H9 (cell line): ENCODE data around the gene SFXN5. TPM values are rescaled to one million over a fixed set of nuclear protein-coding genes. Genes with fewer than 3 reads are reported as not detected.

ENCODE experiments used
- DNase-seq: peaks from one replicate; pipeline ENCODE4 v3.0.0-alpha.2; 2017
- H2AFZ ChIP-seq: one replicate; pipeline ENCODE4 v1.6.1; 2013; ENCODE audit warnings: mild to moderate bottlenecking, low read length, control low read depth, moderate library complexity
- H2AK5ac ChIP-seq: 2 replicates; pipeline ENCODE4 v1.6.1; 2013; ENCODE audit warnings: low read length, control low read depth, mixed read lengths; ENCODE audit not compliant: insufficient read length
- H2BK120ac ChIP-seq: one replicate; pipeline ENCODE4 v1.6.1; 2013; ENCODE audit warnings: low read depth, mild to moderate bottlenecking, low read length, control low read depth, inconsistent platforms; ENCODE audit not compliant: poor library complexity, severe bottlenecking
- H2BK12ac ChIP-seq: 2 replicates; pipeline ENCODE4 v1.6.1; 2013; ENCODE audit warnings: low read length, control low read depth, mixed read lengths, low read depth; ENCODE audit not compliant: insufficient read length
- H2BK15ac ChIP-seq: 2 replicates; pipeline ENCODE4 v1.6.1; 2013; ENCODE audit warnings: low read depth, low read length, control low read depth
- H2BK20ac ChIP-seq: one replicate; pipeline ENCODE4 v1.6.1; 2013; ENCODE audit warnings: low read depth, mild to moderate bottlenecking, low read length, control low read depth, inconsistent platforms; ENCODE audit not compliant: poor library complexity, severe bottlenecking
- H2BK5ac ChIP-seq: 2 replicates; pipeline ENCODE4 v1.6.1; 2013; ENCODE audit warnings: low read length, control low read depth, mixed read lengths; ENCODE audit not compliant: insufficient read length
- H3K14ac ChIP-seq: 2 replicates; pipeline ENCODE4 v1.6.1; 2013; ENCODE audit warnings: low read length, control low read depth; ENCODE audit not compliant: insufficient read depth
- H3K18ac ChIP-seq: 2 replicates; pipeline ENCODE4 v1.6.1; 2013; ENCODE audit warnings: low read depth, mild to moderate bottlenecking, mixed read lengths, low read length, control low read depth; ENCODE audit not compliant: insufficient read length
- H3K23ac ChIP-seq: 2 replicates; pipeline ENCODE4 v1.6.1; 2013; ENCODE audit warnings: low read length, control low read depth, mixed read lengths, low read depth; ENCODE audit not compliant: insufficient read length
- H3K23me2 ChIP-seq: 2 replicates; pipeline ENCODE4 v1.6.1; 2013; ENCODE audit warnings: low read depth, mild to moderate bottlenecking, mixed read lengths, low read length, control low read depth; ENCODE audit not compliant: insufficient read length, poor library complexity, severe bottlenecking
- H3K27ac ChIP-seq: 2 replicates; pipeline ENCODE4 v1.5.1; 2013; ENCODE audit warnings: low read length, control low read depth, mixed read lengths, low read depth; ENCODE audit not compliant: insufficient read length
- H3K27me3 ChIP-seq: 2 replicates; pipeline ENCODE4 v1.6.1; 2013; ENCODE audit warnings: low read length, control low read depth, inconsistent platforms; ENCODE audit not compliant: insufficient read depth
- H3K4ac ChIP-seq: 2 replicates; pipeline ENCODE4 v1.6.1; 2013; ENCODE audit warnings: low read depth, mild to moderate bottlenecking, control low read depth, inconsistent platforms, low read length, moderate library complexity
- H3K4me1 ChIP-seq: 2 replicates; pipeline ENCODE4 v1.6.1; 2013; ENCODE audit warnings: low read length, control low read depth, inconsistent platforms; ENCODE audit not compliant: insufficient read depth
- H3K4me2 ChIP-seq: 2 replicates; pipeline ENCODE4 v1.6.1; 2013; ENCODE audit warnings: low read length, control low read depth, mixed read lengths; ENCODE audit not compliant: insufficient read length, insufficient read depth
- H3K56ac ChIP-seq: 2 replicates; pipeline ENCODE4 v1.6.1; 2013; ENCODE audit warnings: low read depth, mild to moderate bottlenecking, mixed read lengths, low read length, control low read depth; ENCODE audit not compliant: insufficient read length
- H3K79me1 ChIP-seq: 2 replicates; pipeline ENCODE4 v1.6.1; 2013; ENCODE audit warnings: low read depth, mild to moderate bottlenecking, moderate library complexity, low read length, control low read depth, inconsistent platforms; ENCODE audit not compliant: insufficient read depth, poor library complexity, severe bottlenecking
- H3K79me2 ChIP-seq: 2 replicates; pipeline ENCODE4 v1.6.1; 2013; ENCODE audit warnings: low read length, control low read depth, inconsistent platforms; ENCODE audit not compliant: insufficient read depth
- H3K9ac ChIP-seq: 2 replicates; pipeline ENCODE4 v1.6.1; 2013; ENCODE audit warnings: low read length, control low read depth, mixed read lengths; ENCODE audit not compliant: insufficient read length; ENCODE audit errors: extremely low read depth
- H3K9me3 ChIP-seq: one replicate; pipeline ENCODE4 v1.6.1; 2013; ENCODE audit warnings: low read depth, low read length, inconsistent platforms; ENCODE audit not compliant: control insufficient read depth
- H3T11ph ChIP-seq: one replicate; pipeline ENCODE4 v1.6.1; 2013; ENCODE audit warnings: mild to moderate bottlenecking, low read length, control low read depth, inconsistent platforms
- H4K20me1 ChIP-seq: one replicate; pipeline ENCODE4 v1.6.1; 2013; ENCODE audit not compliant: control insufficient read depth, insufficient read length, insufficient read depth
- H4K5ac ChIP-seq: 2 replicates; pipeline ENCODE4 v1.6.1; 2013; ENCODE audit warnings: low read depth, mild to moderate bottlenecking, mixed read lengths, low read length, control low read depth; ENCODE audit not compliant: insufficient read length
- H4K8ac ChIP-seq: replicated peaks from 2 replicates; pipeline ENCODE4 v1.6.1; 2013; ENCODE audit warnings: low read length, control low read depth, mixed read lengths, low read depth; ENCODE audit not compliant: insufficient read length
- H4K91ac ChIP-seq: 2 replicates; pipeline ENCODE4 v1.6.1; 2013; ENCODE audit warnings: low read depth, mild to moderate bottlenecking, moderate library complexity, mixed read lengths, low read length, control low read depth; ENCODE audit not compliant: insufficient read length
- H3K27ac Mint-ChIP-seq, 3 experiments: 2 replicates in 2 of 3; 3 replicates in 1 of 3; pipeline ENCODE4 v1.8.0; 2020 to 2021; ENCODE audit warnings: mixed read lengths in 3 of 3, mild to moderate bottlenecking in 1 of 3, moderate library complexity in 1 of 3
- H3K27me3 Mint-ChIP-seq: 2 replicates; pipeline ENCODE4 v1.8.0; 2021; ENCODE audit warnings: low read depth, mild to moderate bottlenecking, moderate library complexity, mixed read lengths
- H3K36me3 Mint-ChIP-seq, 3 experiments: 2 replicates in 2 of 3; 3 replicates in 1 of 3; pipeline ENCODE4 v1.8.0; 2020 to 2021; ENCODE audit warnings: low read depth in 3 of 3, mixed read lengths in 3 of 3; ENCODE audit not compliant: insufficient read depth in 1 of 3
- H3K4me1 Mint-ChIP-seq, 2 experiments: 2 replicates each; pipeline ENCODE4 v1.8.0; 2020; ENCODE audit warnings: mixed read lengths in 2 of 2
- H3K4me3 Mint-ChIP-seq, 2 experiments: 2 replicates in 1 of 2; 3 replicates in 1 of 2; pipeline ENCODE4 v1.8.0; 2020 to 2021; ENCODE audit warnings: mild to moderate bottlenecking in 2 of 2, mixed read lengths in 2 of 2, moderate library complexity in 1 of 2
- H3K9me3 Mint-ChIP-seq, 2 experiments: 2 replicates in 1 of 2; 3 replicates in 1 of 2; pipeline ENCODE4 v1.8.0; 2020; ENCODE audit warnings: mild to moderate bottlenecking in 2 of 2, mixed read lengths in 2 of 2, moderate library complexity in 1 of 2
- CTCF ChIP-seq: fragments of 200-600 bp; sonication (generic); conservative IDR thresholded peaks from 3 replicates; pipeline ENCODE4 v1.8.0; 2021; ENCODE audit warnings: antibody characterized with exemption, mild to moderate bottlenecking
- WGBS: extraction: QIAGEN DNeasy Blood & Tissue Kit; methylation state at CpG from one replicate; pipeline ENCODE4 v1.1.7; 2013; ENCODE audit warnings: missing lambda C conversion rate, low lambda C conversion rate, mixed read lengths; ENCODE audit not compliant: insufficient read length; ENCODE audit errors: extremely low coverage; 5-methylcytosine and 5-hydroxymethylcytosine counted together
- total RNA-seq: library from RNA; stranded (reverse); gene quantifications from 2 replicates; pipeline ENCODE4 v1.2.1, GENCODE V29; 2021

SFXN5 gene
- total RNA-seq, 1 experiment from 2014 or later, result 30.9 TPM

- no peak for TF ChIP-seq CTCF
- H3K27ac Mint-ChIP-seq, result no peak overlapping the region
- Histone ChIP-seq H3K56ac (no peak overlapping the region), H3T11ph (no peak overlapping the region), H4K91ac (no peak overlapping the region), H3K79me2 (no peaks in the 10 kb centered on the region), H3K9me3 (no peaks in the 10 kb centered on the region), H3K14ac (no peak overlapping the region), H3K27me3 (peaks cover 75% of the 10 kb centered on the region), H3K9ac (no peak overlapping the region), H3K18ac (no peak overlapping the region), H2AFZ (no peak overlapping the region), H2BK20ac (no peak overlapping the region), H2BK12ac (no peak overlapping the region), H3K4ac (no peak overlapping the region), H2AK5ac (no peak overlapping the region), H3K23ac (no peak overlapping the region), H2BK5ac (no peak overlapping the region), H2BK15ac (no peak overlapping the region), H4K8ac (no peak overlapping the region), H3K27ac (no peak overlapping the region), H4K20me1 (no peaks in the 10 kb centered on the region), H3K4me1 (peaks cover 5% of the 10 kb centered on the region), H3K4me2 (peak overlapping the region; percentile 87), H4K5ac (no peak overlapping the region), H3K23me2 (peaks cover 44% of the 10 kb centered on the region), H3K79me1 (no peaks in the 10 kb centered on the region), H2BK120ac (no peak overlapping the region)
- DNase-seq, result peak; percentile 62
- peaks cover 0 to 7% (median 5%) of the 10 kb centered on the region in 3 experiments; a peak in 3 of 7 replicates for H3K36me3 Mint-ChIP-seq
- no CpG with 5 or more reads among the region's 48 CpGs for WGBS
- peaks cover 25% of the 10 kb centered on the region for H3K27me3 Mint-ChIP-seq
- H3K4me3 Mint-ChIP-seq, result peak overlapping the region; percentile 55 to 93
- H3K9me3 Mint-ChIP-seq, result peaks cover 2 to 4% of the 10 kb centered on the region in 2 experiments; a peak in 2 of 5 replicates
- peaks cover 21 to 40% of the 10 kb centered on the region in 2 experiments for H3K4me1 Mint-ChIP-seq
Observed at GRCh38 chr2:72919414-72920317, 151.8 kb downstream of the SFXN5 start.
